KMS-11 (cell line): ENCODE measurements around the gene NRXN3.

ENCODE experiments used
- H2AFZ ChIP-seq: fragments of 200-600 bp; sonication (generic); 2 replicates; pipeline ENCODE4 v1.6.1; 2016; ENCODE audit warnings: antibody characterized with exemption, mixed run types, low read depth
- H3K27ac ChIP-seq: fragments of 200-600 bp; sonication (generic); 2 replicates; pipeline ENCODE4 v1.6.1; 2016; ENCODE audit warnings: mild to moderate bottlenecking, mixed run types
- H3K27me3 ChIP-seq: fragments of 200-600 bp; sonication (generic); 2 replicates; pipeline ENCODE4 v1.6.1; 2017; ENCODE audit warnings: mild to moderate bottlenecking, low read depth, mixed run types, moderate library complexity; ENCODE audit not compliant: insufficient read depth
- H3K36me3 ChIP-seq: fragments of 200-600 bp; sonication (generic); 2 replicates; pipeline ENCODE4 v1.6.1; 2017; ENCODE audit warnings: mild to moderate bottlenecking, mixed run types; ENCODE audit not compliant: insufficient read depth
- H3K4me1 ChIP-seq: fragments of 200-600 bp; sonication (generic); 2 replicates; pipeline ENCODE4 v1.6.1; 2016; ENCODE audit warnings: mild to moderate bottlenecking, low read depth, mixed run types; ENCODE audit not compliant: poor library complexity, severe bottlenecking
- H3K4me2 ChIP-seq: fragments of 200-600 bp; sonication (generic); 2 replicates; pipeline ENCODE4 v1.7.0; 2016; ENCODE audit warnings: mild to moderate bottlenecking, mixed run types
- H3K4me3 ChIP-seq: fragments of 200-600 bp; sonication (generic); IDR thresholded peaks from 2 replicates; pipeline ENCODE4 v1.6.1; 2017; ENCODE audit warnings: low read depth, low read length, mixed read lengths; ENCODE audit not compliant: insufficient read depth
- H3K79me2 ChIP-seq: fragments of 200-600 bp; sonication (generic); 2 replicates; pipeline ENCODE4 v1.6.1; 2016; ENCODE audit warnings: low read depth, mixed run types; ENCODE audit not compliant: insufficient read depth
- H3K9ac ChIP-seq: fragments of 200-600 bp; sonication (generic); 2 replicates; pipeline ENCODE4 v1.6.1; 2016; ENCODE audit warnings: mild to moderate bottlenecking, mixed run types
- H4K20me1 ChIP-seq: fragments of 200-600 bp; sonication (generic); 2 replicates; pipeline ENCODE4 v1.6.1; 2016; ENCODE audit warnings: mild to moderate bottlenecking, mixed run types; ENCODE audit not compliant: insufficient read depth
- TF ChIP-seq, protein P1 (sequence below): fragments of 200-600 bp; sonication (generic); conservative IDR thresholded peaks from 2 replicates; pipeline ENCODE4 v1.6.1; 2017; ENCODE audit warnings: low read depth, mild to moderate bottlenecking, antibody characterized with exemption, low read length, moderate library complexity, mixed read lengths

NRXN3 gene

GRCh38 chr14:78342879-78343278 lies 172.7 kb downstream of the NRXN3 start:
- Histone ChIP-seq H4K20me1 (no peaks in the 10 kb centered on the region), H3K4me1 (no peaks in the 10 kb centered on the region), H3K79me2 (no peaks in the 10 kb centered on the region), H3K4me2 (no peak overlapping the region), H3K9ac (no peak overlapping the region), H2AFZ (no peak overlapping the region), H3K4me3 (no peak overlapping the region), H3K36me3 (no peaks in the 10 kb centered on the region), H3K27ac (no peak overlapping the region), H3K27me3 (no peaks in the 10 kb centered on the region)
- TF ChIP-seq, protein P1, sequence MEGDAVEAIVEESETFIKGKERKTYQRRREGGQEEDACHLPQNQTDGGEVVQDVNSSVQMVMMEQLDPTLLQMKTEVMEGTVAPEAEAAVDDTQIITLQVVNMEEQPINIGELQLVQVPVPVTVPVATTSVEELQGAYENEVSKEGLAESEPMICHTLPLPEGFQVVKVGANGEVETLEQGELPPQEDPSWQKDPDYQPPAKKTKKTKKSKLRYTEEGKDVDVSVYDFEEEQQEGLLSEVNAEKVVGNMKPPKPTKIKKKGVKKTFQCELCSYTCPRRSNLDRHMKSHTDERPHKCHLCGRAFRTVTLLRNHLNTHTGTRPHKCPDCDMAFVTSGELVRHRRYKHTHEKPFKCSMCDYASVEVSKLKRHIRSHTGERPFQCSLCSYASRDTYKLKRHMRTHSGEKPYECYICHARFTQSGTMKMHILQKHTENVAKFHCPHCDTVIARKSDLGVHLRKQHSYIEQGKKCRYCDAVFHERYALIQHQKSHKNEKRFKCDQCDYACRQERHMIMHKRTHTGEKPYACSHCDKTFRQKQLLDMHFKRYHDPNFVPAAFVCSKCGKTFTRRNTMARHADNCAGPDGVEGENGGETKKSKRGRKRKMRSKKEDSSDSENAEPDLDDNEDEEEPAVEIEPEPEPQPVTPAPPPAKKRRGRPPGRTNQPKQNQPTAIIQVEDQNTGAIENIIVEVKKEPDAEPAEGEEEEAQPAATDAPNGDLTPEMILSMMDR = no peak

DNA sequence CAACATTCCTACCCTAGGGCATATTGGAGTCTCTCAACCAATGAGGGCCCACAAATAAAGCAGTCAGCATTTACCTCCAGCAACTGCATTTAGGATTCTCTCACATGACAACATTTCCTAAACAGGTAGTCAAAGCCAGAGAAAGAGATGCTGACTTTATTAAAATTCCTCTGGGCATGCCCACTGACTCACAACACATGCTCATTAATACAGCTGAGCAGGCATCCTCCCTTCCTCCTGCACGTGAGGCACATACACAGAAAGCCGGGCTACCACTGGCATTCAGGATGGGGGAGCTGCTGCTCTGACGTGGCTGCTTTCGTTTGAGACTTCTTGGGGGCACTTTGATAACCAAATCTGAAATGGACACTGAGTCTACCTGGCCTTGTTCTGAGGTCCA lies 174.1 kb downstream of the NRXN3 start:
- no peaks in the 10 kb centered on the region for H3K79me2 ChIP-seq
- H3K9ac ChIP-seq = no peak overlapping the region
- H3K27ac ChIP-seq = no peak overlapping the region
- no peaks in the 10 kb centered on the region for H3K27me3 ChIP-seq
- no peaks in the 10 kb centered on the region for H4K20me1 ChIP-seq
- H2AFZ ChIP-seq = no peak overlapping the region
- H3K36me3 ChIP-seq = no peaks in the 10 kb centered on the region
- no peaks in the 10 kb centered on the region for H3K4me1 ChIP-seq
- H3K4me2 ChIP-seq = no peak overlapping the region
- TF ChIP-seq, protein P1 = no peak
- no peak overlapping the region for H3K4me3 ChIP-seq

GRCh38 chr14:78345131-78345744 lies 175.1 kb downstream of the NRXN3 start:
- H3K27me3 ChIP-seq = no peaks in the 10 kb centered on the region
- H3K4me1 ChIP-seq = no peaks in the 10 kb centered on the region
- H3K9ac ChIP-seq = no peak overlapping the region
- no peak overlapping the region for H2AFZ ChIP-seq
- H3K4me2 ChIP-seq = no peak overlapping the region
- no peaks in the 10 kb centered on the region for H3K79me2 ChIP-seq
- H3K4me3 ChIP-seq = no peak overlapping the region
- no peak overlapping the region for H3K27ac ChIP-seq
- H4K20me1 ChIP-seq = no peaks in the 10 kb centered on the region
- H3K36me3 ChIP-seq = no peaks in the 10 kb centered on the region
- TF ChIP-seq, protein P1 = no peak

- no peaks in the 10 kb centered on the region for H3K36me3 ChIP-seq
- no peak overlapping the region for H3K4me3 ChIP-seq
These were observed 176.6 kb downstream of the NRXN3 start for GRCh38 chr14:78346747-78347146.

More at GRCh38 chr14:78346747-78347146, 176.6 kb downstream of the NRXN3 start:
- H3K27me3 ChIP-seq = no peaks in the 10 kb centered on the region
- TF ChIP-seq, protein P1 = no peak
- no peak overlapping the region for H3K9ac ChIP-seq
- H3K4me1 ChIP-seq = no peaks in the 10 kb centered on the region
- H3K79me2 ChIP-seq = no peaks in the 10 kb centered on the region
- H3K4me2 ChIP-seq = no peak overlapping the region
- H2AFZ ChIP-seq = no peak overlapping the region
- H4K20me1 ChIP-seq = no peaks in the 10 kb centered on the region
- no peak overlapping the region for H3K27ac ChIP-seq
